Measurements from ENCODE around the gene VPS9D1.

VPS9D1 gene

GRCh38 chr16:89657442-89658220 lies 63.1 kb downstream of the VPS9D1 start, which contains the start of the genes CHMP1A and SPATA33:
Gene CHMP1A (minus strand): TSS chr16:89657708. CDS start chr16:89657588, 120 bp downstream.
Gene SPATA33 (plus strand): TSS chr16:89657836. CDS start chr16:89657912, 76 bp downstream.
- DNase-seq, result peak; percentile 91 to 93
